Keratinocyte (primary cell): ENCODE measurements around the gene GDF2. TPM values are rescaled to one million over a fixed set of nuclear protein-coding genes. Genes with fewer than 3 reads are reported as not detected.

ENCODE experiments used
- DNase-seq: peaks from one replicate; pipeline ENCODE4 v3.0.0-alpha.2; 2011; ENCODE audit warnings: low read depth, missing footprints, low spot score
- FAIRE-seq: peaks from 2 replicates; lab custom pipeline; 2011; peaks lifted over from hg19 to GRCh38; lab: Jason Lieb, UNC
- H2AFZ ChIP-seq: 2 replicates; pipeline ENCODE4 v1.6.0; 2012; ENCODE audit warnings: low read length, control low read depth, inconsistent platforms; ENCODE audit not compliant: control insufficient read depth
- H3K27ac ChIP-seq: 2 replicates; pipeline ENCODE4 v1.5.1; 2011; ENCODE audit warnings: low read length; ENCODE audit not compliant: control insufficient read depth, insufficient read depth
- H3K27me3 ChIP-seq: 3 replicates; pipeline ENCODE4 v1.6.0; 2011; ENCODE audit warnings: low read length; ENCODE audit not compliant: control insufficient read depth, insufficient read depth; ENCODE audit errors: extremely low read depth
- H3K36me3 ChIP-seq, 2 experiments: 2 replicates in 1 of 2; 3 replicates in 1 of 2; pipeline ENCODE4 v1.5.1; 2011; ENCODE audit warnings: low read length in 2 of 2, mild to moderate bottlenecking in 1 of 2; ENCODE audit not compliant: control insufficient read depth in 2 of 2, insufficient read depth in 2 of 2; ENCODE audit errors: extremely low read depth in 1 of 2
- H3K4me1 ChIP-seq: 3 replicates; pipeline ENCODE4 v1.5.1; 2011; ENCODE audit warnings: low read length; ENCODE audit not compliant: control insufficient read depth, insufficient read depth; ENCODE audit errors: extremely low read depth
- H3K4me2 ChIP-seq: 3 replicates; pipeline ENCODE4 v1.6.0; 2011; ENCODE audit warnings: low read depth, low read length; ENCODE audit not compliant: control insufficient read depth, insufficient read depth; ENCODE audit errors: extremely low read depth
- H3K4me3 ChIP-seq, 3 experiments: fragments of 200-600 bp in 1 of 3; sonication (generic) in 1 of 3; 2 replicates in 2 of 3; 3 replicates in 1 of 3; pipeline ENCODE4 v1.5.1; 2011 to 2016; ENCODE audit warnings: low read length in 3 of 3, mild to moderate bottlenecking in 3 of 3, control low read depth in 2 of 3, inconsistent platforms in 1 of 3, low read depth in 1 of 3, mixed read lengths in 1 of 3, mixed run types in 1 of 3, moderate library complexity in 1 of 3; ENCODE audit not compliant: control insufficient read depth in 2 of 3, insufficient read depth in 2 of 3; ENCODE audit errors: extremely low read depth in 1 of 3
- H3K79me2 ChIP-seq: 2 replicates; pipeline ENCODE4 v1.6.0; 2012; ENCODE audit warnings: low read length; ENCODE audit not compliant: control insufficient read depth, insufficient read depth
- H3K9ac ChIP-seq: 3 replicates; pipeline ENCODE4 v1.6.0; 2011; ENCODE audit warnings: low read length; ENCODE audit not compliant: control insufficient read depth, insufficient read depth; ENCODE audit errors: extremely low read depth
- H3K9me1 ChIP-seq: 3 replicates; pipeline ENCODE4 v1.6.0; 2011; ENCODE audit warnings: low read length; ENCODE audit not compliant: control insufficient read depth, insufficient read depth; ENCODE audit errors: extremely low read depth
- H3K9me3 ChIP-seq: 2 replicates; pipeline ENCODE4 v1.5.1; 2012; ENCODE audit warnings: low read depth, low read length; ENCODE audit not compliant: control insufficient read depth
- H4K20me1 ChIP-seq: 3 replicates; pipeline ENCODE4 v1.6.0; 2011; ENCODE audit warnings: low read length; ENCODE audit not compliant: control insufficient read depth, insufficient read depth; ENCODE audit errors: extremely low read depth
- CTCF ChIP-seq, 3 experiments: IDR thresholded peaks in 1 of 3; conservative IDR thresholded peaks in 1 of 3; optimal IDR thresholded peaks in 1 of 3; 2 replicates in 2 of 3; 3 replicates in 1 of 3; pipeline versions ENCODE3 to v1.5.1; 2011; ENCODE audit warnings: low read length in 3 of 3, mild to moderate bottlenecking in 3 of 3, moderate library complexity in 2 of 3, control low read depth in 1 of 3, inconsistent platforms in 1 of 3; ENCODE audit not compliant: insufficient read depth in 2 of 3; ENCODE audit errors: extremely low read depth in 1 of 3
- EZH2 ChIP-seq: IDR thresholded peaks from one replicate; pipeline ENCODE4 v1.6.1; 2012; ENCODE audit warnings: inconsistent platforms, mild to moderate bottlenecking, low read length, moderate library complexity
- dilution Hi-C: fragments of 300-500 bp; cut with MboI; formaldehyde crosslinking; loops from one replicate; pipeline ENCODE4 v1.7.0; 2020; ENCODE audit warnings: low sequenced_read_pairs; ENCODE audit not compliant: extremely low pct_ligation_motif_present
- polyA plus RNA-seq, 5 experiments: library from polyadenylated mRNA; depleted of rRNA in 3 of 5; stranded (reverse) in 3 of 5; stranded (forward) in 1 of 5; unstranded in 1 of 5; fragments of >200 nt; gene quantifications; 1 replicate in 1 of 5; 2 replicates in 3 of 5; 3 replicates in 1 of 5; pipeline versions ENCODE4 v1.2.1 to v1.2.3, GENCODE V29; 2011 to 2012; ENCODE audit warnings: missing spikeins in 2 of 5, low read depth in 1 of 5, low replicate concordance in 1 of 5

GDF2 gene
- polyA plus RNA-seq, 1 donor (not counting 4 experiments of a cell fraction or from before 2014, with no cell fraction given): not detected

- H3K79me2 ChIP-seq: no peaks in the 10 kb centered on the region
- H4K20me1 ChIP-seq: no peaks in the 10 kb centered on the region
- FAIRE-seq (no peak), DNase-seq (no peak)
- no peak overlapping the region for H3K9ac ChIP-seq
- peaks cover 18% of the 10 kb centered on the region for H3K27me3 ChIP-seq
- no peak overlapping the region for H3K4me3 ChIP-seq
- no peak overlapping the region for H3K27ac ChIP-seq
- no peaks in the 10 kb centered on the region for H3K9me1 ChIP-seq
- no peak overlapping the region for H2AFZ ChIP-seq
- dilution Hi-C loops: no loop called here
- no peaks in the 10 kb centered on the region for H3K9me3 ChIP-seq
- H3K4me1 ChIP-seq: no peaks in the 10 kb centered on the region
- TF ChIP-seq CTCF (optimal IDR thresholded peaks at IDR 0.05 in 1 of 3, IDR thresholded peaks at IDR 0.05 in 1 of 3, conservative IDR thresholded peaks at IDR 0.05 in 1 of 3; ENCODE audit: extremely low read depth in 1 of 3, insufficient read depth in 2 of 3, low read length in 3 of 3) (no peak), EZH2 (no peak)
- no peaks in the 10 kb centered on the region for H3K36me3 ChIP-seq
- H3K4me2 ChIP-seq: no peak overlapping the region
Observed at GRCh38 chr10:47335906-47336305, 13.7 kb downstream of the GDF2 start.

GRCh38 chr10:47336387-47337134, 14.3 kb downstream of the GDF2 start:
- dilution Hi-C loops: no loop called here
- no peak overlapping the region for H2AFZ ChIP-seq
- no peaks in the 10 kb centered on the region for H4K20me1 ChIP-seq
- H3K4me1 ChIP-seq: no peaks in the 10 kb centered on the region
- H3K9ac ChIP-seq: no peak overlapping the region
- no peak for TF ChIP-seq EZH2
- no peak for TF ChIP-seq CTCF (optimal IDR thresholded peaks at IDR 0.05 in 1 of 3, IDR thresholded peaks at IDR 0.05 in 1 of 3, conservative IDR thresholded peaks at IDR 0.05 in 1 of 3; ENCODE audit: extremely low read depth in 1 of 3, insufficient read depth in 2 of 3, low read length in 3 of 3)
- H3K27ac ChIP-seq: no peak overlapping the region
- H3K27me3 ChIP-seq: peaks cover 18% of the 10 kb centered on the region
- FAIRE-seq (no peak), DNase-seq (no peak)
- no peaks in the 10 kb centered on the region for H3K36me3 ChIP-seq
- no peak overlapping the region for H3K4me2 ChIP-seq
- no peak overlapping the region for H3K4me3 ChIP-seq
- H3K79me2 ChIP-seq: no peaks in the 10 kb centered on the region
- H3K9me1 ChIP-seq: no peaks in the 10 kb centered on the region
- no peaks in the 10 kb centered on the region for H3K9me3 ChIP-seq
